T-cell (primary cell): ENCODE results near the gene SNRPA. TPM values are rescaled to one million over a fixed set of nuclear protein-coding genes. Genes with fewer than 3 reads are reported as not detected.

ENCODE experiments used
- ATAC-seq, 4 experiments: fragments of 200-7000 bp in 3 of 4; fragments of 150-1000 bp in 1 of 4; cut with Tn5 transposase; replicated peaks in 1 of 4; 1 replicate in 3 of 4; 2 replicates in 1 of 4; pipeline ENCODE4 v1.10.0; 2021; ENCODE audit warnings: moderate library complexity in 3 of 4, mild to moderate bottlenecking in 2 of 4, moderate number of reproducible peaks in 1 of 4
- CTCF ChIA-PET, 2 donors: fragments of 300-600 bp; sonication (Branson Sonifier 250); formaldehyde crosslinking; loops; one replicate each; lab custom pipeline; 2022; ENCODE audit warnings: antibody characterized with exemption in 2 of 2; lab: Charles Lee
- POLR2A ChIA-PET, 2 donors: fragments of 300-600 bp; sonication (Branson Sonifier 250); formaldehyde crosslinking; loops; one replicate each; lab custom pipeline; 2022; ENCODE audit warnings: antibody characterized with exemption in 2 of 2; lab: Charles Lee
- DNase-seq, 35 experiments: peaks; one replicate each; pipeline versions ENCODE4 v3.0.0 to v3.0.0-alpha.2; 2013 to 2023
- H3K27ac ChIP-seq: one replicate; pipeline ENCODE4 v1.5.1; 2013; ENCODE audit warnings: low read length
- H3K27me3 ChIP-seq, 2 experiments: replicated peaks in 1 of 2; 1 replicate in 1 of 2; 2 replicates in 1 of 2; pipeline versions ENCODE4 v1.6.1 to v1.7.0; 2013; ENCODE audit warnings: low read length in 1 of 2, mixed read lengths in 1 of 2; ENCODE audit not compliant: control insufficient read depth in 2 of 2, insufficient read depth in 2 of 2; ENCODE audit errors: extremely low read depth in 1 of 2
- H3K36me3 ChIP-seq, 2 donors: 1 replicate in 1 of 2; 2 replicates in 1 of 2; pipeline versions ENCODE4 v1.6.1 to v1.7.0; 2013; ENCODE audit warnings: low read length in 1 of 2; ENCODE audit not compliant: control insufficient read depth in 2 of 2, insufficient read depth in 1 of 2; ENCODE audit errors: extremely low read depth in 1 of 2
- H3K4me1 ChIP-seq, 2 experiments: 1 replicate in 1 of 2; 2 replicates in 1 of 2; pipeline versions ENCODE4 v1.6.1 to v1.7.0; 2013; ENCODE audit warnings: low read length in 2 of 2, mixed read lengths in 1 of 2; ENCODE audit not compliant: insufficient read depth in 2 of 2, control insufficient read depth in 1 of 2; ENCODE audit errors: extremely low read depth in 1 of 2
- H3K4me3 ChIP-seq, 2 donors: 1 replicate in 1 of 2; 2 replicates in 1 of 2; pipeline versions ENCODE4 v1.5.1 to v1.7.0; 2013; ENCODE audit warnings: mild to moderate bottlenecking in 2 of 2, low read length in 1 of 2, moderate library complexity in 1 of 2; ENCODE audit not compliant: control insufficient read depth in 1 of 2; ENCODE audit errors: extremely low read depth in 1 of 2
- H3K9me3 ChIP-seq: 2 replicates; pipeline ENCODE4 v1.7.0; 2013
- H3K27ac Mint-ChIP-seq, 2 donors: one replicate each; pipeline ENCODE4 v1.8.0; 2020 to 2021; ENCODE audit warnings: mild to moderate bottlenecking in 2 of 2, mixed read lengths in 2 of 2
- H3K27me3 Mint-ChIP-seq, 2 donors: one replicate each; pipeline ENCODE4 v1.8.0; 2021 to 2022; ENCODE audit warnings: mixed read lengths in 2 of 2
- H3K36me3 Mint-ChIP-seq: one replicate; pipeline ENCODE4 v1.8.0; 2021; ENCODE audit warnings: mixed read lengths
- H3K4me1 Mint-ChIP-seq, 3 donors: one replicate each; pipeline ENCODE4 v1.8.0; 2020 to 2022; ENCODE audit warnings: mixed read lengths in 3 of 3, mild to moderate bottlenecking in 1 of 3
- H3K4me3 Mint-ChIP-seq, 3 donors: one replicate each; pipeline ENCODE4 v1.8.0; 2020 to 2022; ENCODE audit warnings: mild to moderate bottlenecking in 3 of 3, mixed read lengths in 3 of 3, moderate library complexity in 3 of 3
- H3K9me3 Mint-ChIP-seq, 3 donors: one replicate each; pipeline ENCODE4 v1.8.0; 2020 to 2022; ENCODE audit warnings: mixed read lengths in 3 of 3
- WGBS: methylation state at CpG from one replicate; pipeline ENCODE4 v1.1.5; 2013; ENCODE audit warnings: missing lambda C conversion rate; ENCODE audit not compliant: insufficient coverage; 5-methylcytosine and 5-hydroxymethylcytosine counted together
- total RNA-seq, 35 experiments: library from RNA in 6 of 35; stranded (reverse) in 6 of 35; fragments of 120-200 nt in 1 of 35; gene quantifications; one replicate each; pipeline versions ENCODE4 v1.2.1 to v1.2.4 and lab custom pipeline; 2013 to 2026

Gene SNRPA
- total RNA-seq, 5 donors from 2014 or later (not counting 1 experiment from before 2014, with no cell fraction given): 65.2 to 101 (median 79.1) TPM

- no peak for ATAC-seq
- 100% methylated on average over 5 of the region's 9 CpGs for WGBS
- Histone ChIP-seq H3K4me1 (no peaks in the 10 kb centered on the region), H3K9me3 (no peaks in the 10 kb centered on the region), H3K4me3 (no peak overlapping the region), H3K36me3 (peaks cover 16 to 52% of the 10 kb centered on the region in 2 donors), H3K27me3 (no peaks in the 10 kb centered on the region), H3K27ac (no peak overlapping the region)
- ChIA-PET CTCF (no interaction called here), POLR2A (no interaction called here)
- no peak for DNase-seq
- no peaks in the 10 kb centered on the region for H3K9me3 Mint-ChIP-seq
- H3K4me3 Mint-ChIP-seq: no peak overlapping the region
- peaks cover 47% of the 10 kb centered on the region for H3K36me3 Mint-ChIP-seq
- no peak overlapping the region for H3K27ac Mint-ChIP-seq
- no peaks in the 10 kb centered on the region for H3K27me3 Mint-ChIP-seq
- H3K4me1 Mint-ChIP-seq: peaks cover 2 to 12% (median 2%) of the 10 kb centered on the region in 3 donors
Measured at GRCh38 chr19:40705362-40705651, 45.7 kb upstream of the SNRPA start.

DNA sequence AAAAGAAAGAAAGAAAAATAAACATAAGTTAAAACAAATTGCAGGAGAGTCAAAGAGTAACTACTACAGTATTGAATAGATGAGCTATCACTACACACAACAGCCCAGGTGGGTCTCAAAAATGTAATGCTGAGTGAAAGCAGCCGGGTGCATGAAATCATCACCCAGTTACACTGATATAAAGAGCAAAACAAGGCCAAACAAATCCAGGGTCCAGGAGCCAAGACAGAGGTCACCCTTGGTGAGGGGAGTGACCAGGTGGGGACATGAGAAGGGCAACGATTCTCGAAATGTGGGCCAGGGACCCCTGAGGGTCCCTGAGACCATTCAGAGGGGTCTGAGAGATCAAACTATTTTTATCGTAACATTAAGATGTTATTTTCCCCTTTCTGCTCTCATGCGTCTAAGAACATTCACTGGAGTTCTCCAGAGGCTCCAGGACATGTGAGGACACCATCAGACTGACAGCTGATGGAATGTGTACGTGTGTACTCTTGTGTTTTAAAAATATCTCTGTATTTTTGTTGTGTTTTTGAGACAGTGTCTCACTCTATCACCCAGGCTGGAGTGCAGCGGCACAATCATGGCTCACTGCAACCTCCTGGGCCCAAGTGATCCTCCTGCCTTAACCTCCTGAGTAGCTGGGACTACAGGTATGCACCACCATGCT is 44.9 kb upstream of the SNRPA start:
- no peak for ATAC-seq
- no peak overlapping the region for H3K27ac ChIP-seq
- H3K36me3 ChIP-seq: peaks cover 16 to 56% of the 10 kb centered on the region in 2 donors
- CTCF ChIA-PET: interaction anchor here in 1 of 2 donors (0.7 kb wide), 2 partner anchors 28 to 129 kb away, joined by 3 to 4 read pairs; no protein-coding TSS in a partner anchor
- no CpG with 5 or more reads among the region's 7 CpGs for WGBS
- Mint-ChIP-seq H3K9me3 (no peaks in the 10 kb centered on the region), H3K4me1 (peaks cover 4 to 12% (median 5%) of the 10 kb centered on the region in 3 donors), H3K27me3 (no peaks in the 10 kb centered on the region), H3K36me3 (peaks cover 47% of the 10 kb centered on the region), H3K27ac (no peak overlapping the region), H3K4me3 (no peak overlapping the region)
- H3K9me3 ChIP-seq: no peaks in the 10 kb centered on the region
- POLR2A ChIA-PET: no interaction called here
- H3K4me3 ChIP-seq: no peak overlapping the region
- no peak for DNase-seq
- H3K27me3 ChIP-seq: no peaks in the 10 kb centered on the region
- H3K4me1 ChIP-seq: no peaks in the 10 kb centered on the region

- peaks cover 48% of the 10 kb centered on the region for H3K36me3 Mint-ChIP-seq
- ChIA-PET POLR2A (no interaction called here), CTCF (no interaction called here)
- Histone ChIP-seq H3K36me3 (peaks cover 14 to 56% of the 10 kb centered on the region in 2 donors), H3K27ac (no peak overlapping the region), H3K9me3 (no peaks in the 10 kb centered on the region), H3K4me1 (peaks cover 0 to under 1% of the 10 kb centered on the region in 2 experiments), H3K4me3 (no peak overlapping the region), H3K27me3 (no peaks in the 10 kb centered on the region)
- H3K4me1 Mint-ChIP-seq: peaks cover 11 to 20% (median 13%) of the 10 kb centered on the region in 3 donors
- no peak overlapping the region for H3K27ac Mint-ChIP-seq
- DNase-seq: no peak
- H3K9me3 Mint-ChIP-seq: no peaks in the 10 kb centered on the region
- no peak for ATAC-seq
- no peaks in the 10 kb centered on the region for H3K27me3 Mint-ChIP-seq
- no peak overlapping the region for H3K4me3 Mint-ChIP-seq
- WGBS: 100% methylated on average over 5 of the region's 7 CpGs
Measured at GRCh38 chr19:40707615-40708014, 43.4 kb upstream of the SNRPA start.

GRCh38 chr19:40709817-40710216 is 41.2 kb upstream of the SNRPA start:
- Mint-ChIP-seq H3K27ac (no peak overlapping the region), H3K4me1 (peaks cover 22 to 33% (median 25%) of the 10 kb centered on the region in 3 donors), H3K9me3 (no peaks in the 10 kb centered on the region), H3K27me3 (no peaks in the 10 kb centered on the region), H3K4me3 (no peak overlapping the region), H3K36me3 (peaks cover 37% of the 10 kb centered on the region)
- H3K27me3 ChIP-seq: no peaks in the 10 kb centered on the region
- H3K9me3 ChIP-seq: no peaks in the 10 kb centered on the region
- ATAC-seq (no peak), DNase-seq (no peak)
- H3K27ac ChIP-seq: no peak overlapping the region
- 92% methylated on average over 4 of the region's 5 CpGs for WGBS
- ChIA-PET CTCF (interaction anchor here in 1 of 2 donors (0.6 kb wide), 1 partner anchor 49 kb away, joined by 3 read pairs; no protein-coding TSS in a partner anchor), POLR2A (no interaction called here)
- peaks cover 3 to 22% of the 10 kb centered on the region in 2 experiments for H3K4me1 ChIP-seq
- peaks cover 3 to 37% of the 10 kb centered on the region in 2 donors for H3K36me3 ChIP-seq
- no peak overlapping the region for H3K4me3 ChIP-seq

GRCh38 chr19:40713939-40714338 is 37.1 kb upstream of the SNRPA start:
- Histone ChIP-seq H3K9me3 (no peaks in the 10 kb centered on the region), H3K27me3 (no peaks in the 10 kb centered on the region), H3K27ac (peak overlapping the region; percentile 91), H3K4me1 (peaks cover 29 to 57% of the 10 kb centered on the region in 2 experiments), H3K4me3 (no peak overlapping the region), H3K36me3 (peaks cover 0 to 20% of the 10 kb centered on the region in 2 donors)
- ChIA-PET POLR2A (interaction anchor here in 1 of 2 donors (0.6 kb wide), 1 partner anchor 35 kb away, joined by 3 read pairs; no protein-coding TSS in a partner anchor), CTCF (interaction anchor here (0.5 to 0.6 kb wide), 2 partner anchors 265 to 430 kb away, joined by 3 to 7 read pairs; no protein-coding TSS in a partner anchor)
- no CpG with 5 or more reads among the region's 11 CpGs for WGBS
- Mint-ChIP-seq H3K4me3 (peak overlapping the region; percentile 53 to 91 (median 80)), H3K27me3 (no peaks in the 10 kb centered on the region), H3K4me1 (peaks cover 50 to 58% (median 54%) of the 10 kb centered on the region in 3 donors), H3K27ac (peak overlapping the region; percentile 37 to 76), H3K9me3 (no peaks in the 10 kb centered on the region), H3K36me3 (peaks cover 25% of the 10 kb centered on the region)
- no peak for ATAC-seq
- peak in 1 of 35 experiments; percentile 16 for DNase-seq

DNA sequence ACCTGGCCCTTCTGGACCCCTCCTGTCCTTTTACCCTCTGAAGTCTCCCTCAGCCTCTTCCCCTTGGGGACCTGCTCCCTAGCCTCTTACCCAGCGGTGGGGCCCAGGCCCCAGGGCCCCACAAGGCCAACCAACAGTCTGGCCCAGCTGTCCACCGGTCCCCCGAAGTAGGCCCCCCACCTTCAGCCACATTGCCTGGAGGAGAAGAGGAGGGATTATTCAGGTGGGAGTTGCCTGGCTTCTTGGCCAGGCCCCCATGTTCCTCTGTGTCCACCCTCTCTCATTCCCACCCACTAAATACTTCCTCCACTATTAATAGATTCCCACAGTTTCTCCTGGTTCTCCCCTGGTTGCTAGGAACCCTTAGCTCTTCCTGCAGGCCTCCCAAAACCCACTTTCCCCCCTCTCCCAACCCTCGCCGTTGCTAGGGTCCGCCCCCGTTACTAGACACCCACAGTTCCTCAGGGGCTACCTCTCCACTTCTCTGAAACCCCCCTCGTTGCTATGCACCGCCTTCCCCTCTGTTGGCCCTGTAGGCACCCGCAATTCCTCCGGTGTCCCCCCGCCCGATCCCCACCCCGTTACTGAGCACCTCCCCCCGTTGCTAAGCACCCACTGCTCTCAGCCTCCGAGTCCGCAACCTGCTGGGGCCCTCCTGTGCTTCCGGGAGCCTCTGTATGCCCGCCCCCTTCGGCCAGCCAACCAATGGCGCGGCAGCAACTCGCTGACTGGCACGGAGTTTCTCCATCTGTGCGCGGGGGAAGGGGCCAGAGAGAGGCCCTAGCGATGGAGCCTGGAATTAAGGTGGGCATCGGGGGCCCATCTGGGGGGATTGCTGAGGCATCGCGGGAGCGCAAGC is 36.3 kb upstream of the SNRPA start:
- H3K4me1 ChIP-seq: peaks cover 31 to 64% of the 10 kb centered on the region in 2 experiments
- CTCF ChIA-PET: interaction anchor here in 1 of 2 donors (0.5 kb wide), 1 partner anchor 266 kb away, joined by 3 read pairs; no protein-coding TSS in a partner anchor
- H3K36me3 Mint-ChIP-seq: peaks cover 20% of the 10 kb centered on the region

More for the DNA sequence above, 36.3 kb upstream of the SNRPA start:
- WGBS: 2% methylated on average over 24 of the region's 31 CpGs
- H3K9me3 Mint-ChIP-seq: no peaks in the 10 kb centered on the region
- peak; percentile 87 to 96 (median 93) for DNase-seq
- peak overlapping the region; percentile 80 to 91 (median 90) for H3K4me3 Mint-ChIP-seq
- POLR2A ChIA-PET: interaction anchor here in 1 of 2 donors (0.6 kb wide), 1 partner anchor 34 kb away, joined by 3 read pairs; no protein-coding TSS in a partner anchor
- Histone ChIP-seq H3K4me3 (peak overlapping the region; percentile 69 to 90), H3K27me3 (no peaks in the 10 kb centered on the region), H3K36me3 (peaks cover 0 to 15% of the 10 kb centered on the region in 2 donors), H3K27ac (peak overlapping the region; percentile 91), H3K9me3 (no peaks in the 10 kb centered on the region)
- H3K27ac Mint-ChIP-seq: peak overlapping the region; percentile 87 to 90
- peaks cover 57 to 64% (median 59%) of the 10 kb centered on the region in 3 donors for H3K4me1 Mint-ChIP-seq
- ATAC-seq: peak; percentile 76 to 81 (median 80)
- H3K27me3 Mint-ChIP-seq: no peaks in the 10 kb centered on the region
